ENCODE data around the gene SPDEF. TPM values are rescaled to one million over a fixed set of nuclear protein-coding genes. Genes with fewer than 3 reads are reported as not detected.

Gene SPDEF
- total and polyA plus RNA-seq, 12 donors, result 0.06 to 0.14 (median 0.14) TPM; not detected in 8

DNA sequence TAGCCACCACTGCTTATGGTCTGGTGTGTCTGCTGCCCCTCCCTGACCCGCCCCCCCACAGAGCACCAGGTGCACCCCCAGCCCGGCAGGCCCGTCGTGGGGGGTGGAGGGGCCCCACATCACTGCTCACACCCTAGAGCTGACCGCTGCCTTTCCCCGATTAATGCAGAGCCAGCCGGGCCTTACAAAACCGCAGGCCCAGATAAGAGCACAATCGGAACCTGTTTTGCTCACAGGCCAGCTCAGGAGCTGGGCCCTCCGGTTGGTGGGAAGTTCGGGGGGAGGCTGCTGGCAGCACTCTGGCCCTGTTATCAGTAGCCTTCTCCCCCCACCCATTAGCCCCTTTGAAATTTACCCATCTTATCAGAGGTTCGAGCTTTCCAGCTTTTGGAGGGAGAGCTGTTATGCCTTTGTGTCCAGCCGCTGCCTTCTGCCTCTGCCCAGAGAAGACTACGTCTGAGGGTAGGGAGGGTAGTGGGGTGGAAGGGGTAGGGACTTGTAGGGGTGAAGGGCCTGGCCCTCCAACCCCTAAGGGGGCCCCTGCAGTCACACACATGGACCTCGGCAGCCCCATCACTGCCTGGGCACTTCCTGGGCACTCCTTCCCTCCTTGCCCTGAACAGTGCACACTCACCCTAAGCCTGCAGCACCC, 6.9 kb upstream of the SPDEF start:
- Histone ChIP-seq H3K4me1 (replicated peaks in 1 of 2) (no peaks in the 10 kb centered on the region), H3K27ac (no peak overlapping the region), H3K36me3 (replicated peaks in 1 of 2) (no peaks in the 10 kb centered on the region), H3K4me3 (no peak overlapping the region), H3K27me3 (no peaks in the 10 kb centered on the region), H3K9me3 (replicated peaks in 1 of 3) (no peaks in the 10 kb centered on the region)
- no peak for DNase-seq
- TF ChIP-seq POLR2A (IDR thresholded peaks at IDR 0.05), result no peak
- TF ChIP-seq, protein P1, sequence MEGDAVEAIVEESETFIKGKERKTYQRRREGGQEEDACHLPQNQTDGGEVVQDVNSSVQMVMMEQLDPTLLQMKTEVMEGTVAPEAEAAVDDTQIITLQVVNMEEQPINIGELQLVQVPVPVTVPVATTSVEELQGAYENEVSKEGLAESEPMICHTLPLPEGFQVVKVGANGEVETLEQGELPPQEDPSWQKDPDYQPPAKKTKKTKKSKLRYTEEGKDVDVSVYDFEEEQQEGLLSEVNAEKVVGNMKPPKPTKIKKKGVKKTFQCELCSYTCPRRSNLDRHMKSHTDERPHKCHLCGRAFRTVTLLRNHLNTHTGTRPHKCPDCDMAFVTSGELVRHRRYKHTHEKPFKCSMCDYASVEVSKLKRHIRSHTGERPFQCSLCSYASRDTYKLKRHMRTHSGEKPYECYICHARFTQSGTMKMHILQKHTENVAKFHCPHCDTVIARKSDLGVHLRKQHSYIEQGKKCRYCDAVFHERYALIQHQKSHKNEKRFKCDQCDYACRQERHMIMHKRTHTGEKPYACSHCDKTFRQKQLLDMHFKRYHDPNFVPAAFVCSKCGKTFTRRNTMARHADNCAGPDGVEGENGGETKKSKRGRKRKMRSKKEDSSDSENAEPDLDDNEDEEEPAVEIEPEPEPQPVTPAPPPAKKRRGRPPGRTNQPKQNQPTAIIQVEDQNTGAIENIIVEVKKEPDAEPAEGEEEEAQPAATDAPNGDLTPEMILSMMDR (IDR thresholded peaks at IDR 0.05), result no peak
- WGBS, 4 donors, result 70 to 80% (median 74%) methylated on average over 5 to 15 of the region's 15 CpGs
- intact Hi-C loops (cut with DNase I), result no loop called here

DNA sequence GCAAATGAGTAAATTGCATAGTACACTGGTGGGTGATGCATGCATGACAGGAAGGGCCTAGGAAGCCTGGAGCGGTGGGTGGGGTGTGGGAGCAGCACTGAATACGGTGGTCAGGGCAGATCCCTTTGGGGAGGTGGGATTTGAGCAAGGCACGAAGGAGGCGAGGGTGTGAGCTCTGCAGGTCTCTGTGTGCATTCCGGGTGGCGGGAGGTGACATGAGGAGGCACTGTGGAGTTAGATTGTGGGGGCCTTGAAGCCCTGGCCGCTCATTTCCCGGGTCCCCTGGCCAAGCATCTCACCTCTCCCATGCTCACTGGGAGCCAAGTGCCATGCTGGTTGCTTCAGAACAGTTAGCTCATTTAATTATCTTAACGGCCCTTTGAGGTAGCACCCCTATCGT, 6.2 kb upstream of the SPDEF start:
- DNase-seq, result no peak
- H3K9me3 ChIP-seq (replicated peaks in 1 of 3), result no peaks in the 10 kb centered on the region
- intact Hi-C loops (cut with DNase I), result no loop called here
- 83 to 95% (median 90%) methylated on average over 9 to 10 of the region's 10 CpGs for WGBS, 4 donors
- TF ChIP-seq POLR2A (IDR thresholded peaks at IDR 0.05), result no peak
- TF ChIP-seq, protein P1 (IDR thresholded peaks at IDR 0.05), result no peak
- no peaks in the 10 kb centered on the region for H3K4me1 ChIP-seq (replicated peaks in 1 of 2)
- no peaks in the 10 kb centered on the region for H3K27me3 ChIP-seq
- H3K36me3 ChIP-seq (replicated peaks in 1 of 2), result no peaks in the 10 kb centered on the region
- no peak overlapping the region for H3K4me3 ChIP-seq
- H3K27ac ChIP-seq, result no peak overlapping the region

DNA sequence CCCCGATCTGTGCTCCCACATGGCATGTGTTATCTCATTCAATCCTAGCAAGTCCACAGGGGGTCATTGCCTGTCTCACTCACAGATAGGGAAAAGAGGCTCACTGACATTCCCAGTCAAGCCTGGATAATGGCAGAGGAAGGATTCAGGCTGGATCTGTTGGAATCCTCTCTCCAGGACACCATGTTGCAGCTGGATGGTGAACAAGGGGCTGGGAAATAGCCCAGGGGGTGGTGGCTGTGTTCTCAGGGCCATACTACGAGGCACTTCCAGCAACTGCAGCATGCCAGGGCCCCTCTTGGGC, 5.0 kb upstream of the SPDEF start:
- no peaks in the 10 kb centered on the region for H3K27me3 ChIP-seq
- no peaks in the 10 kb centered on the region for H3K4me1 ChIP-seq (replicated peaks in 1 of 2)
- no peak overlapping the region for H3K4me3 ChIP-seq
- 85 to 100% (median 94%) methylated on average over 1 to 2 of the region's 2 CpGs for WGBS, 4 donors
- DNase-seq, result no peak
- no peaks in the 10 kb centered on the region for H3K9me3 ChIP-seq (replicated peaks in 1 of 3)
- intact Hi-C loops (cut with DNase I), result no loop called here
- H3K36me3 ChIP-seq (replicated peaks in 1 of 2), result no peaks in the 10 kb centered on the region
- H3K27ac ChIP-seq, result no peak overlapping the region
- no peak for TF ChIP-seq POLR2A (IDR thresholded peaks at IDR 0.05)
- TF ChIP-seq, protein P1 (IDR thresholded peaks at IDR 0.05), result no peak

DNA sequence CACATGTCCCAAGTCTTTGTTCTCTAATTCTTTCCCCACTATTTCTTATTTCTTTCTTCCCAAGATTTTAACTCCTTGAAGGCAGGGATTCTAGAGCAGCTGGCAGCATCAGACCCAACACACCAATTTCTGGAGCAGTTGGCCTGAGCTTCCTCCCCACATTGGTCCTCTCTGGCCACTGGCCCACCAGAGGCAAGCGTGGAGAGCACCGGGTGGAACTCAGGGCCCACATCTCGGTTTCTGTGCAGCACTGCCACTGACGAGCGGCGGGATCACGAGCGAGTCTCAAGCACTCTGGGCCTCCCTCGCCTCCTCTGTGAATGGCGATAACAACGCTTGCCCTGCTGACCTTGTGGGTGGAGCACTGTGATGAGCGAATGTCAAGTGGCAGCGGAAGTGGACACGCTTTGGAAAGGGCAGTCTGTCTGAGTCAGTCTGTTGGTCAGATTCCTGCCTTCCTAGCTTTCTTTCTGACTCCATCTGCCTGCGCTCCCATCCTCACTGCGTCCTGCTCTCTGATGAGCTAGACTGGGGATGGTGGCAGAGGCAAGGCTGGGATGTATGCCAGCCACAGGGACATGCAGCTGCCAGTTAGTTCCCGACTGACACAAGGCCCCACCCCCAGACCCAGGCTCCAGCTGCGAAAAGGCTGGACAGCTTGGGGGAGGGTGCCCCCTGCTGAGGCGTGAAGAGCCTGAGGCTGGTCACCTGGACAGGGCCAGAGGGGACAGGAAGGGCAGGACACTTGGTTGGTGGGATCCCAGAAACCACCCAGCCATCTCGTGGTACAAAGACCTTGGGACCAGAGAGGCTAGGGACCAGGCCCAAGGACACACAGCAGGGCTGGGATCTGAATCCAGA, 4.5 kb upstream of the SPDEF start:
- 66 to 74% (median 70%) methylated on average over 16 to 20 of the region's 20 CpGs for WGBS, 4 donors

More for the DNA sequence above, 4.5 kb upstream of the SPDEF start:
- Histone ChIP-seq H3K4me3 (no peak overlapping the region), H3K36me3 (replicated peaks in 1 of 2) (no peaks in the 10 kb centered on the region), H3K27me3 (no peaks in the 10 kb centered on the region), H3K27ac (no peak overlapping the region), H3K9me3 (replicated peaks in 1 of 3) (no peaks in the 10 kb centered on the region), H3K4me1 (replicated peaks in 1 of 2) (no peaks in the 10 kb centered on the region)
- DNase-seq, result no peak
- intact Hi-C loops (cut with DNase I), result no loop called here
- no peak for TF ChIP-seq POLR2A (IDR thresholded peaks at IDR 0.05)
- TF ChIP-seq, protein P1 (IDR thresholded peaks at IDR 0.05), result no peak
